HG02885 (cell line): ENCODE measurements around the gene DGKQ.
"Not testable (repeated sequence)": the region's sequence is repeated elsewhere in the genome, so short reads cannot be mapped to it uniquely, and the experiment has no call there.

Experiments used
- ATAC-seq: cut with Tn5 transposase; IDR thresholded peaks from one replicate; pipeline ENCODE4 v1.9.1; 2021; ENCODE audit warnings: mild to moderate bottlenecking; ENCODE audit not compliant: unreplicated experiment, poor library complexity

Gene DGKQ

DNA sequence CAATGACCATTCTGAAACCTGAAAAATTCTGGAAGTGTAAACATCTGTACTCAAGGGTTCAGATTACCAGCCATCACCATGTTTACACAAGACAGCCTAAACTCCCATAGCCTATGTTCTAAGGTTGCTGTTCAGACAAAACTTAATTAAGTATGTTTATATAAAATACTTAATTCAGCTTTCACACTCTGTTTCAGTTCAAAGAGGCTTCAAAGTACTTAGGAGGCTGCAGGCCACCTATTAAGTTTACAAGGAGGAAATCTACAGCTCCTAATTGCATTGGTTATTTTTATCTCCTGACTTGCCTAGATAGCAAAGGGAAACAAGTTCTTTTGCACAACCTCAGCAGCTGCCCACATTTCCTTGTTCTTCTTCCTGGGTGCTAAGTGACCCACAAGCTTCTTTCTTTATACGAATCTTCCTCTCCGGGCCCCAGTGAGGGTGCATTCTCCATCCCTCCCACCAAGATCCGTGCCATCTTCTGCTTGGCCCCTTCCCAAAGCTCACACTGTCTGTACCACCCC is 43.3 kb downstream of the DGKQ start:
- no peak for ATAC-seq

DNA sequence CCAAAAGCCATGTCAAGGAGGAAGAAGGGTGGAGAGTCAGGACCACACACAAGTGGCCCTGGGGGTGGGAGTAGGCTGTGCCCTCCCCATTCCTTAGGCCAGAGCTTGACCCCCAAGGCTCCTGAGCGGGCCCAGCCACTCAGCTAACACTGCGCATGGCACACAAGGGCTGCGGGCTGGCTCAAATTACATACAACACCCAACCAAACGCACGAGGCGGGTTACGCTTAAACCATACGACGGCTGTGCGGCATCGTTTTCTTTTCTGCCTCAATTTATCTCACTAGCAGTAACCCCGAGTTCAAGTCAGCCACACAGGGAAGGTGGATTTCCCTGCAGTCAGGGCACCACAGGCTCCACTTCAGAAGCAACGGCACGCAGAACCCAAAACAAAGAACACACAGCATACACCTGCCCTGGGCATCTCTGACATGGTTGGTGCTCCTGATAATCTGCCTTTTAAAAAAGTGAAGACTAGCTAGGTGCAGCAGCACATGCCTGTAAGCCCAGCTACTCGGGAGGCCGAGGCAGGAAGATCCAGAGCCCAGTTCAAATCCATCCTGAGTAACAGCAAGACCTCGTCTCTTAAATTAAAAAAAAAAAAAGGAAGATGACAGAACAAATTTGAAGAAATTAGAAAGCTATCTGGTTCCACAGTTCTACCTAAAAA is 44.1 kb downstream of the DGKQ start:
- no peak for ATAC-seq

DNA sequence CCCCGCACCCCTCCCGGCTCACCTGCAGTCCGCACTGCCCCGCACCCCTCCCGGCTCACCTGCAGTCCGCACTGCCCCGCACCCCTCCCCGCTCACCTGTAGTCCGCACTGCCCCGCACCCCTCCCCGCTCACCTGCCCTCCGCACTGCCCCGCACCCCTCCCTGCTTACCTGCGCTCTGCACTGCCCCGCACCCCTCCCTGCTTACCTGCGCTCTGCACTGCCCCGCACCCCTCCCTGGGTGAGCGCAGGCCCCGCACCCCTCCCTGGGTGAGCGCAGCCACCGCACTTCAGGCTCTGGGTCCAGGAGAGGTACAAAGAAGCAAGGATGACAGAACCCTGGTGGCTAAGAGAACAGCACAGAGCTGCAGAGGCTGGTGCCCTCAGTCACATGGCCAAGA is 45.8 kb downstream of the DGKQ start:
- not testable (repeated sequence) for ATAC-seq

DNA sequence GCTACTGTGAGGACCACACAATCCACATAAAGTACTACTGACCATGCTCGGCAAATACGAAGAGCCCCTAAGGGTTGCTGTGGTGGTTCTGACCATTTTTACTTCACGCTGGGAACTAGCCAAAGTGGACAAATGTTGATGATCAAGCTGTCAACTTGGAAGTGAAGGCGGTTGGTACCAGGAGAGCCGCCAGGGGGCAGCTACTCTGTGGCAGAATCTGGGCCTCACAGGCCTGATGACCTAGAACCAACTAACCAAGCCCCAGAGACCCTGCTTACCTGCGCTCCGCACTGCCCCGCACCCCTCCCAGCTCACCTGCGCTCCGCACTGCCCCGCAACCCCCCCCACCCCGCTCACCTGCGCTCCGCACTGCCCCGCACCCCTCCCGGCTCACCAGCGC is 46.8 kb downstream of the DGKQ start:
- no peak for ATAC-seq

DNA sequence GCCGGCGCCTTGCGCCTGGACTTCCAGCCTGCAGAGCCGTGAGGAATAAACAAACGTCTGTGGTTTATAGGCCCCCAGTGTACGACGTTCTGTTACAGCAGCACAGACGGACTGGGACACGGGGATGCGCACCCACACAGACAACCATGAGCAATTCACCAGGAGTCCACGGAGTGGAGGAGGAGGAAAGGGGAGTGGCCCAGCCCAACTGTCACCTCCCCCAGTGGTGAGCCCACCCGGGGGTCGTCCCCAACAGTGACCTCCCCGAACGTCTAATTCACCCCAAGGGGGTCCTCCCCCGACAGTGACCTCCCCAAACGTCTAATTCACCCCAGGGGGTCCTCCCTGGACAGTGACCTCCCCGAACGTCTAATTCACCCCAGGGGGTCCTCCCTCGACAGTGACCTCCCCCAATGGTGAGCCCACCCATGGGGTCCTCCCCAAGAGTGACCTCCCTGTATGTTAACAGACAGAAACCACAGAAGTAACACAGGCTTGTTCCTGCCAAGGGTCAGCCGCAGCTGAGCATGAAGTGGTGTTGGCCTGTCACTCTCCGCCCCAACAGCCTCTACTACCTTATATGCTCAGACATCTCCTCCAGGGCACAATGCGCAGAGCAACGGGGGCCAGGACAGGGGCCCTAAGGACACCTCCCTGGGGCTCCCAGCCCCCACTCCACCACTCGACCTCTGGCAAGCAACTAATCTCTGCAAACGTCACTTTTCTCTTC is 47.4 kb downstream of the DGKQ start:
- ATAC-seq = no peak

DNA sequence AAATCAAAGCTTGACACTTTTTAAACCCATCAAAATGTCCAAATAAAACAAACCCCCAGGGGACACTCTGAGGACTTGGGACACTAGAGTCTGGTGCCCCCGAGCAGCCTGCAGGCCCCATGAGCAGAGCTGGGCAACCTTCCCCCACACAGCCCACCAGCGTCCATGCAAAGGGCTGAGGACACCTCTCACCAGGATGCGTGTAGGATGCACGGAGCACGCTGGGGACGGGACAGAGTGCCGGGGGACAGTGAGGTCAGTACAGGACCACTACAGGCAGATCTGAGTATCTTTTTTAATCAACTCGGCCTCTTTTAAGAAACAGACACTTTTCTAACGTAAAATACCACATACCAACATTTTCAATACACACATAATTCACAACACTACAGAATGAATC is 48.2 kb downstream of the DGKQ start:
- ATAC-seq = no peak

DNA sequence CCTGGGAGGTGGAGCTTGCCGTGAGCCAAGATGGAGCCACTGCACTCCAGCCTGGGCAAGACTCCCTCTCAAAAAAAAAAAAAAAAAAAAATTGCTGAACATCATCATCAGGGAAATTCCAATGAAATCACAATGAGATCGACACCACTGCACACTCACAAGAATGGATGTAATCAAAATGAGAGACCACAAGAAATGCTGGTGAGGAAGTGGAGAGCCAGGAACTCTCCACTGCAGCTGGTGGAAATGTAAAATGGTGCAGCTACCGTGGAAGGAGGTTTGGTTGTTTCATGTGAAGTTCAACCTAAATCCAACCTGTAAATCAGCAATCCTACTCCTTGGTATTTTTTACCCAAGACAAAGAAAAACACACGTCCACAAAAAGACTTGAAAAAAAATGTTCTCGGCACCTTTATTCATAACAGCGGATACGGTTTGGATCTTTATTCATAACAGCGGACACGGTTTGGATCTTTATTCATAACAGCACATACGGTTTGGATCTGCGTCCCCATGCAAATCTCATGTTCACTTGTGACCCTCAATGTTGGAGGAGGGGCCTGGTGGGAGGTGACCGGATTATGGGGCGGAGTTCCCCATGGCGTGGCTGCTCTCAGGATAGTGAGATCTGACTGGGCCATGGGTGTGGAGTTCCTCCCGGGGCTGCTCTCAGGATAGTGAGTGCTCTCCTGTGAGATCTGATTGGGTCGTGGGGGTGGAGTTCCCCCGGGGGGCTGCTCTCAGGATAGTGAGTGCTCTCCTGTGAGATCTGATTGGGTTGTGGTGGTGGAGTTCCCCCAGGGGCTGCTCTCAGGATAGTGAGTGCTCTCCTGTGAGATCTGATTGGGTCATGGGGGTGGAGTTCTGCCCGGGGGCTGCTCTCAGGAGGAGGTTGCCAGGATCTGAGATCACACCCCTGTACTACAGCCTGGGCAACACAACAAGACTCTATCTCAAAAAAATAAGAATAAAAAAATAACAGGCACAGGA is 49.0 kb downstream of the DGKQ start:
- ATAC-seq = peak; percentile 72

DNA sequence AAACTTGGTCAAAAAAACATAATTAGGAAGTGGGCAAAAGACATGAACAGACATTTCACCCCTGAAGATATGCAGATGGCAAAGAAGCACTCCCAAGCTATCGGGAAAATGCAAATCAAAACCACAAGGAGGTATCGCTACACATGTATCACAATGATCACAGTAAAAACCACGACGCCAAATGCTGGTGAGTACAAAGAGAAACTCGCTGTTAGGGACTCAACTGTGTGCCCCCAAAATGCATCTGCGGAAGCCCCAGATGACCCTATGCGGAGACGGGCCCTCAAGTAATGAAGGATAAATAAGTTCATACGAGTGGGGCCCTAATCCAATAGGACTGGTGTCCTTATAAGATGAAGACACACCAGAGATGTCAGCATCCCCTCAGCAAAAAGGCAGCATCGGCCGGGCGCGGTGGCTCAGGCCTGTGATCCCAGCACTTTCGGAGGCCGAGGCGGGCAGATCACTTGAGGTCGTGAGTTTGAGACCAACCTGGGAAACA is 51.5 kb downstream of the DGKQ start:
- peak; percentile 49 for ATAC-seq

DNA sequence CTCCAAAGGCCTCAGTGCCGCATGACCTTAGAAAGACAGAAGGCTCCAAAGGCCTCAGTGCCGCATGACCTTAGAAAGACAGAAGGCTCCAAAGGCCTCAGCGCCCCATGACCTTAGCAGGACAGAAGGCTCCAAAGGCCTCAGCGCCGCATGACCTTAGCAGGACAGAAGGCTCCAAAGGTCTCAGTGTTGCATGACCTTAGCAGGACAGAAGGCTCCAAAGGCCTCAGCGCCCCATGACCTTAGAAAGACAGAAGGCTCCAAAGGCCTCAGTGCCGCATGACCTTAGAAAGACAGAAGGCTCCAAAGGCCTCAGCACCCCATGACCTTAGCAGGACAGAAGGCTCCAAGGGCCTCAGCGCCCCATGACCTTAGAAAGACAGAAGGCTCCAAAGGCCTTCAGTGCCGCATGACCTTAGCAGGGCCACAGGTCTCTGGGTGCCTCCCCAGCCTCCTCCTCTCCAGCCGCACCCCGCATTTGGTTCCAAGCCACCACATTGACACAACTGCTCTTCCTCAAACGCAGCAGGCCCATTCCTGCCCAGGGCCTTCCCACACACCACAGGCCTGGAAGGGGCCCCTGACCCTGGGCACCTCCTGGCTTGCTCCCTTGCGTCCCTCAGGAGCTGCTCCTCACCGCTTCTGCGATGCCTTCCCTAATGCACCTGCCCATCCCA is 54.2 kb downstream of the DGKQ start:
- not testable (repeated sequence) for ATAC-seq

DNA sequence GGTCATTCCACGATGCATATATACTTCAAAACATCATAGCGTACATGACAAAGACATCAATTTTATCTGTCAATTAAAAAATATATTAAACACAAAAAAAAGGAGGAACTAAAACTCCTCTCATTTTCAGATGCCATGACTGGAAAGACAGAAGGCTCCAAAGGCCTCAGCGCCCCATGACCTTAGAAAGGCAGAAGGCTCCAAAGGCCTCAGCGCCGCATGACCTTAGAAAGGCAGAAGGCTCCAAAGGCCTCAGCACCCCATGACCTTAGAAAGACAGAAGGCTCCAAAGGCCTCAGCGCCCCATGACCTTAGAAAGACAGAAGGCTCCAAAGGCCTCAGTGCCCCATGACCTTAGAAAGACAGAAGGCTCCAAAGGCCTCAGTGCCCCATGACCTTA is 54.8 kb downstream of the DGKQ start:
- not testable (repeated sequence) for ATAC-seq

DNA sequence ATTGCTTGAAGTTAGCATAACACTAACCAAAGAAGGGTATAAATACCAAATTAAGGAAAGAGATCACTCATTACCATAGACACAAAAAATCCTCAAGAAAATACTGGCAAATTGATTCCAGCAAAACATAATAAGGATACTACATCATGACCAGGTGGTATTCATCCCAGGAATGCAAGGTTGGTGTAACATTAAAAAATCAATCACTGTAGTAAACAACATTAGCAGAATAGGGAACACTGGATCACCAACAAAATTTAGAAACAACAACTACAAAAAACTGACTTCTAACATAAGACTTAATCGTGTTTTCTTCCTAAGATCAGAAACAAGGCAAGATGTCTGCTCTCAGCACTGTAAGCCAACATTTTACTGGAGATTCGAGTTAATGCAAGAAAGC is 55.4 kb downstream of the DGKQ start:
- ATAC-seq = no peak

DNA sequence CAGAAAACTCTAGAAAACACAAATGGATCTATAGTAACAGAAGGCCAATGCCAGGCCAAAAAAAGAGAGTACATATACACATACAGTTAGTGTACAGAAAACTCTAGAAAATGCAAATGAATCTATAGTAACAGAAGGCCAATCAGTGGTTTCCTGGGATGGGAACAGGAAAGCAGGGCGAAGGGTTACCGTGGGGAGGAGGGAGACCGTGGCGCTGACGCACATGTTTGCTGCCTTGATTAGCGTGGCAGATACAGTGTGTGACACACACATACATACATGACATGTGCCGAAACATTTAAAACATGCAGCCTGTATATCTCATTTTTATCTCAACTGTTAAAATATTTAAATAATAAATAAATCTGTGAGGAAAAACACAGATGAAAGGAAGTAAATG is 55.9 kb downstream of the DGKQ start:
- no peak for ATAC-seq

DNA sequence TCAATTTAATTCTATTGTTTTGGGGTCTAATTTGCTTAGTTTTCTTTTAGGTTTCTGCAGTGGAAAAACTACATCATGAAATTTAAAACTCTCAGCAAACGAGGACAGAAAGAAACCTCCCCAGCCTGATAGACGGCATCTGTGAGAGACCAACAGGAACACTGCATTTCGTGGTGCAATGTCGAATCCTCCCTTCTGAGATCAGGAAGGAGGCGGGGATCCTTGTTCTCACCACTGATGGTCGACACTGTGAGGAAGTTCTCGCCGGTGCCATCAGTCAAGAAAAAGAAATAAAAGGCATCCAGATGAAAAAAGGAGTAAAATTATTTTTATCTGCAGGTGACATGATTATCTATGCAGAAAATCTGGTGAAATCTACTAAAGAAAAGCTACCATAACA is 57.8 kb downstream of the DGKQ start:
- ATAC-seq = no peak

DNA sequence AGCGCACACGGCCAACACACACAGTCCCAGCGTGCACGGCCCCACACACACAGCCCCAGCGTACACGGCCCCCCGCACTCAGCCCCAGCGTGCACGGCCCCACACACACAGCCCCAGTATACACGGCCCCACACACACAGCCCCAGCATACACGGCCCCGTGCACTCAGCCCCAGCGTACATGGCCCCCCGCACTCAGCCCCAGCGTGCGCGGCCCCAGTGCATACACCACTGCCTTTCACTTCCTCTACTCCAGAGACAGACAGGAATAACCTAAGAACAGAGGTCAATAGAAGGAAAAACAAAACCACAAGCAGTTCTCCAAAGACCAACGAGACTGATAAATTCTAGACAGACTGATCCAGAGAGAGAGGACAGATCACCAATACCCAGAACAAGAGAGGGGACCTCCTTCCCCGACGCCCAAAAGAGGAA is 58.3 kb downstream of the DGKQ start:
- no peak for ATAC-seq

DNA sequence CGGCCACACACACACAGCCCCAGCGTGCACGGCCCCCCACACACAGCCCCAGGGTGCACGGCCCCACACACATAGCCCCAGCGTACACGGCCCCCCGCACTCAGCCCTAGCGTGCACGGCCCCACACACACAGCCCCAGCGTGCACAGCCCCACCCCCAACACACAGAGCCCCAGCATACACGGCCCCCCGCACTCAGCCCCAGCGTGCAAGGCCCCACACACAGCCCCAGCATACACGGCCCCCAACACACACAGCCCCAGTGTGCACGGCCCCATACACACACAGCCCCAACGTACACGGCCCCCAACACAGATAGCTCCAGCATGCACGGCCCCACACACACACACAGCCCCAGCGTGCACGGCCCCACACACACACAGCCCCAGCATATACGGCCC is 58.8 kb downstream of the DGKQ start:
- no peak for ATAC-seq

DNA sequence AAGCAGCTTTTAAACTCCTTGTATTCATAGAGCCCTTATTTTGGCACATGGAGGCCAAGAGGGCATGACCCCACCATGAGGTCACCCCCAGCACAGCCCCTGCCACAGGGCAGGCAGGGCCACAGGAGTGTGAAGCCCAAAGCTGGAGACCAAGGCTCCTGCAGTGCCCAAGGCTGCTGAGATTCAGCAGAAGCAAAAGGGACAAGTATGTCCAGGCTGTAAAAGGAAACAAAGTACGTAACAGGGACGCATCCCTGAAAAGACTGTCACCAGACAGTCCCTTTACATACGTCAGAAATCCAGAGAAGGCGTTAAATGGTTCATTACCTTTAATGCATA is 60.1 kb downstream of the DGKQ start:
- no peak for ATAC-seq

DNA sequence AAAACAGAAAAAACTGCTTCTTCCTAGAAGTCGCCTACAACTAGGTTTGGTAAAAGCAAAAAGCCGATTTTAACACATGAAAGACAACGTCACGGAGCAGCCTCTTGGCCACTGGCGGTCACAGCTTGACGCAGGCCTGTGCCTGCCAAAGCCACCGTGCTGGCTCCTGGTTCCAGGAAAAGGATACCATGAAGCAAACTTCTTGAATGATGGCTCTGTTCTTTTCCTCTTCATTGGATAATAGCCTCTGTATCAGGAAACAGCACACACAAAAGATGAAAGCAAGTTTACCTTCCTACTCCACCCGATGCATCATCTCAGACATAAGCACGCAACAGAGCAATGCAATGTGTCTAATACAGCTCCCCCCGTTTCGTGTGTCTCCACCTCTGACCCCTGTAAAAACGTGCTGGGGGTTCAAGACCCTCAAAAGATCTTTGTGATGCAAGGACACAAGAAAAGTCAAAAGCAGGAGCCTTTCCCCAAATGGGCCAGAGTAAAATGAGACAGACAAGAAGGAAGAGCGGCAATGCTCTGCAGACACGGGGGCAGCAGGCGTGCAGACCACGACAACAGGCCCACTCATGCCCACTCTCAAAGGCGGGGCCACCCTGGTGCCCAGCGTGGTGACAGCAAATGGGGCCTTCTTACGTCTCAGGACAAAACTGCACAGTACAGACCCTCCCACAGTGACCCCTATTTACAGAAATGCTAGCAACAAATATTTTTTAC is 60.7 kb downstream of the DGKQ start:
- ATAC-seq = no peak

DNA sequence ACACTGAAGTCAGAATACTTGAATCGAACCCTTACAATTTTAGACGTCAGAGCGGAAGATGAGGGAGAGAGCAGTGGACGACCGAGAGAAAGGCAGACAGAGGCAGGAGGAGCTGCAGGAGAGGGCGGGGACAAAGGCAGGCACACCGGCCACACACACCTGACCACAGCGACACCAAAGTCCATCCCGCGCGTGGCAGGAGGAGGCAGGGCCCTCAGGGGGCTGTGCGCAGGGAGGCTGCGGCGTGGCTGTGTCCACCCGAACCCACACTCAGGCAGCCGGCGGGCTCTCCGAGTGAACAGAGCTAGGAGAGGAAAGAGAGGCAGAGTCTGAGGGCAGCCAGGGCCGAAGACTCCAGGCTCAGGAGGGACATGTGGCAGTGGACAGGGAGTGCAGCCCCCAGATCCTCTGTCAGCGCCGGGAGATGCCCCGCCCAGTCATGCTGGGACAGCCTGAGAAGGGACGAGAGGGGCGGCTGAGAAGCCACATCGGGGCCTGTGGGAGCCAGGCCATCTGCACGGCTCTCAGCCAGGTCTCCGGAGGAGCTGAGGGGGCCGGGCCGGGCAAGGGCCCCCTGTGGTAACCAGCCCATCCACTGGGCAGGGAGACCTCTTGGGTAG is 61.4 kb downstream of the DGKQ start:
- ATAC-seq = no peak

DNA sequence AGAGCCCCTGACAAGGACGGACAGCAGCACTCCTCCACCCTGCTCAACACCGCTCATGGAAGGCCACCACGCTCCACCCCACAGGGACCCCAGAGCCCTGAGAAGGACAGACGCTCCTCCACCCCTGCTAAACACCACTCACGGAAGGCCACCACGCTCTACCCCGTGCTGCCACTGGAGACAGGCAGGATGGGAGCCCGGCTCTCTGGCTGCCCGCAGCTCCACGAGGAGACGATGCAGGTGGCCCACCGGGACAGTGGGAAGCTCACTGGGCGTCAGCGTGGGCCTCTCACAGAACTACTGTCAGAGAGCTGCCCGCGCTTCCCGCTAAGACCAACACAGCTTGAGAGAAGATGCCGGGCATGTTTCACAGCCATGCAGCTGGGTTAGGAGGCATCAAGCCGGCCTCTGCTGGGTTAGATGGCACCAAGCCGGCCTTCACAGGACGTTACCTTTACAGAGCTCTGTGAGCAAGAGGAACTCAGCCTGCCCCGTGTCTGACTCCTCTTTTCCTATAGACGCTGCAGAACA is 62.1 kb downstream of the DGKQ start:
- no peak for ATAC-seq
